GM12874 (cell line): Measurements from ENCODE around the gene SLC22A23.

Experiments used
- TF ChIP-seq, protein P1 (sequence below): IDR thresholded peaks from 2 replicates; pipeline ENCODE4 v1.5.1; 2011; ENCODE audit warnings: low read depth, mild to moderate bottlenecking, control low read depth, low read length, moderate library complexity; ENCODE audit not compliant: insufficient read depth

Gene SLC22A23

GRCh38 chr6:3382326-3383279 is 74.2 kb downstream of the SLC22A23 start:
- TF ChIP-seq, protein P1, sequence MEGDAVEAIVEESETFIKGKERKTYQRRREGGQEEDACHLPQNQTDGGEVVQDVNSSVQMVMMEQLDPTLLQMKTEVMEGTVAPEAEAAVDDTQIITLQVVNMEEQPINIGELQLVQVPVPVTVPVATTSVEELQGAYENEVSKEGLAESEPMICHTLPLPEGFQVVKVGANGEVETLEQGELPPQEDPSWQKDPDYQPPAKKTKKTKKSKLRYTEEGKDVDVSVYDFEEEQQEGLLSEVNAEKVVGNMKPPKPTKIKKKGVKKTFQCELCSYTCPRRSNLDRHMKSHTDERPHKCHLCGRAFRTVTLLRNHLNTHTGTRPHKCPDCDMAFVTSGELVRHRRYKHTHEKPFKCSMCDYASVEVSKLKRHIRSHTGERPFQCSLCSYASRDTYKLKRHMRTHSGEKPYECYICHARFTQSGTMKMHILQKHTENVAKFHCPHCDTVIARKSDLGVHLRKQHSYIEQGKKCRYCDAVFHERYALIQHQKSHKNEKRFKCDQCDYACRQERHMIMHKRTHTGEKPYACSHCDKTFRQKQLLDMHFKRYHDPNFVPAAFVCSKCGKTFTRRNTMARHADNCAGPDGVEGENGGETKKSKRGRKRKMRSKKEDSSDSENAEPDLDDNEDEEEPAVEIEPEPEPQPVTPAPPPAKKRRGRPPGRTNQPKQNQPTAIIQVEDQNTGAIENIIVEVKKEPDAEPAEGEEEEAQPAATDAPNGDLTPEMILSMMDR = no peak

GRCh38 chr6:3381233-3381921 is 75.5 kb downstream of the SLC22A23 start:
- TF ChIP-seq, protein P1 = no peak

GRCh38 chr6:3380344-3381232 is 76.3 kb downstream of the SLC22A23 start:
- TF ChIP-seq, protein P1 = no peak

DNA sequence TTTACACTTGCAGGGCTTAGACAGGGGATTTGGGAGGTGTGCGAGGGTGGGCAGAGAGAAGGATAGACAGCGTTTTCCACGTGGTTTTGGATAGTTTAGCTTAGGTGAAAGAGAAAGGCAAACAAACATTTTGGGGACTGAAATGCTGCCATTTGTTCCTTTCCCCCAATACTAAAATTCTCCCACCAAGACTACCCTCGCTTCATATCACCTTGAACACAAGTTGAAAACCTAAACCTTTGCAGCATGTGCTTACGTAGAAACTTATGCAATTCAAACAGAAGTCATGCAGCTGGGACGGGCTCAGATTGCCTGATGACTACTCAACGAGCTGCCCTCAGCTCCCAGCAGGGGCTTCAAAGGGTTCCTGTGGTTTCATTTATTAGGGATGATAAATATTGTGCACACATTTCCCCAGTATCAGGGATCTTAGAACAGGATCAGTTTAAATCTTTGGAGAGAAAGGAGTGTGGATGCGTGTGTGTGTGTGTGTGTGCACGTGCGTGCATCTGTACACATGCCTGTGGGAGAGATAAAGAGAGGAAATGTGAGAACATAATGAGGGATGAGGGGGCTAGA is 77.3 kb downstream of the SLC22A23 start:
- TF ChIP-seq, protein P1 = no peak

DNA sequence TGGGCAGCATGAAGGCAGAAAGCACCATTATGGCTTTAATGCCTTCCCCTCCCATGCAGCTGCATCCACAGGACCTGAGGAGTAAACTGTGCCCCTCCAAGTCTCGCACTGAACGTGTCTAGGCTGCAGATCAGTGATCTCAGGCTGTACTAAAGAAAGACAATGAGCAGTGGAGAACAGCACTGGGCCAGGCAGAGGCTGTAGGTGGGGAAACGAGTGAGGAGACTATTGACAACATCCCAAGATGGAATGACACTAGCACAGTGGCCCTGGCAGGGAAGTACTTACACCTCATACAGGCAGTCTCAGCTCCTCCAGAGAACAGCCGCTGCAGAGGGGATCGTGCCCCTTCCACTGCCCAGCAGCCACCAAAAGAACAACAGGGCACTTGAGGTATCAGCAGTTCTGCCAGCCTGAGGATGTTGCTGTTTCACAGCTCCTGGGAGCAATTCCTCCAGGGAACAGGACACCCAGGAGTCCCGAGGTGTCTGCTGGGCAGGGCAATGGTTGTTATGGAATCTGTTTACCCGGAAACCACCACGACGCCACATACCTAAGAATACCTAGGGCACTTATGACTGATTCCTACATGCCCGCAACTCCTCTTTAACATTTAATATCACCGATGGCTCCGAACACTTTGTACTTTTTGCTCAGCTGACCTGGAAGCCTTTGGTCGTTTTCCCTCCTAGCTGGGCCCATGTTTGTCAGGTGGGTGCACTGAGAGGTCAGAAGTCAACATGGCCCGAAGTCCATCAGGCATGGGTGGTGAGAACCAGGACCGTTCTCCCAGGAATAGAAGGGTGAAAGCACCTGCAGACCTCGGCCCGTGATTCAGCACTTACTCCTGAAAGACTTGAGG is 79.1 kb downstream of the SLC22A23 start:
- TF ChIP-seq, protein P1 = no peak

GRCh38 chr6:3376893-3377535 is 79.8 kb downstream of the SLC22A23 start:
- TF ChIP-seq, protein P1 = no peak
